Pancreas (tissue), 10 donors: ENCODE data around the gene ADAR. TPM values are rescaled to one million over a fixed set of nuclear protein-coding genes. Genes with fewer than 3 reads are reported as not detected.

Experiments used
- ATAC-seq, 4 donors: fragments of 200-7000 bp; cut with Tn5 transposase; one replicate each; pipeline versions ENCODE4 v1.8.0 to v1.9.1; 2020; ENCODE audit warnings: mild to moderate bottlenecking in 4 of 4, moderate library complexity in 4 of 4
- DNase-seq, 6 donors: peaks; one replicate each; pipeline ENCODE4 v3.0.0-alpha.2; 2020
- FAIRE-seq: peaks from 2 replicates; lab custom pipeline; 2012; peaks lifted over from hg19 to GRCh38; lab: Jason Lieb, UNC
- H3K27ac ChIP-seq, 4 donors: fragments of 200-600 bp; sonication (generic); 1 replicate in 3 of 4; 2 replicates in 1 of 4; pipeline versions ENCODE4 v1.5.0 to v1.8.0; 2020
- H3K27me3 ChIP-seq, 4 donors: fragments of 200-600 bp; one replicate each; pipeline ENCODE4 v1.8.0; 2021
- H3K36me3 ChIP-seq, 3 donors: fragments of 200-600 bp; sonication (generic) in 1 of 3; one replicate each; pipeline versions ENCODE4 v1.5.0 to v1.8.0; 2020 to 2021
- H3K4me1 ChIP-seq, 3 donors: fragments of 200-600 bp; one replicate each; pipeline ENCODE4 v1.8.0; 2021
- H3K4me3 ChIP-seq, 4 donors: fragments of 200-600 bp; sonication (generic) in 2 of 4; one replicate each; pipeline versions ENCODE4 v1.5.0 to v1.8.0; 2020 to 2021
- H3K9me3 ChIP-seq, 4 donors: fragments of 200-600 bp; one replicate each; pipeline ENCODE4 v1.8.0; 2021
- CTCF ChIP-seq, 4 donors: fragments of 200-600 bp; sonication (generic) in 3 of 4; IDR thresholded peaks; one replicate each; pipeline versions ENCODE4 v1.5.0 to v1.8.0; 2021; ENCODE audit warnings: antibody characterized with exemption in 4 of 4
- WGBS, 2 donors: extraction: QIAGEN DNeasy Blood & Tissue Kit; methylation state at CpG; one replicate each; pipeline ENCODE4 v1.1.7; 2013; 5-methylcytosine and 5-hydroxymethylcytosine counted together
- intact Hi-C, 3 donors: fragments of 100-400 bp; cut with DNase I; formaldehyde crosslinking; loops; one replicate each; pipeline versions ENCODE4 v1.11.1 to v1.14.2; 2022
- polyA plus RNA-seq, 2 donors: library from polyadenylated mRNA; stranded (reverse); fragments of 200-250 nt; gene quantifications; one replicate each; pipeline ENCODE4 v1.2.3, GENCODE V29; 2013
- total RNA-seq, 6 donors: library from RNA; stranded (reverse); fragmentation: NEBNext Ultra II Directional in 4 of 6; extraction: Animal tissue kit (Norgen Biotek cat#: 25700) in 4 of 6; gene quantifications; one replicate each; pipeline versions ENCODE4 v1.2.1 to v1.2.4, GENCODE V29; 2021 to 2023
- donor health status: healthy with polysubstance abuse.
- donor health status: DM: no; HTN: no; CAD: no; lungs with moderate emphysema.
- donor health status: DM: no; HTN: no; CAD: no.
- donor health status: control.
- donor health status: control.
- donor health status: Bipolar disorder and iron deficiency.
- donor health status: DM: yes; HTN: yes; CAD: no.
- donor health status: DM: no; HTN: no; CAD: no.
- donor health status: DM: no; HTN: no; CAD: no.
- donor health status: DM: yes; HTN: yes; CAD: no.

Gene ADAR
- total and polyA plus RNA-seq, 8 donors: 19.4 to 94.2 (median 47.3) TPM

GRCh38 chr1:154616659-154617345 is 8.8 kb upstream of the ADAR start:
- Histone ChIP-seq H3K36me3 (no peaks in the 10 kb centered on the region), H3K4me1 (peaks cover 0 to 5% (median 0%) of the 10 kb centered on the region in 3 donors), H3K4me3 (no peak overlapping the region), H3K27ac (no peak overlapping the region), H3K9me3 (no peaks in the 10 kb centered on the region), H3K27me3 (no peaks in the 10 kb centered on the region)
- 66 to 72% methylated on average over 5 of the region's 5 CpGs for WGBS, 2 donors
- TF ChIP-seq CTCF (IDR thresholded peaks at IDR 0.05): no peak
- DNase-seq: no peak
- no peak for ATAC-seq
- no peak for FAIRE-seq
- intact Hi-C loops: no loop called here

GRCh38 chr1:154615411-154615810 is 7.4 kb upstream of the ADAR start:
- Histone ChIP-seq H3K27me3 (no peaks in the 10 kb centered on the region), H3K36me3 (no peaks in the 10 kb centered on the region), H3K27ac (no peak overlapping the region), H3K4me3 (no peak overlapping the region), H3K9me3 (no peaks in the 10 kb centered on the region), H3K4me1 (no peaks in the 10 kb centered on the region)
- 91 to 96% methylated on average over 4 of the region's 4 CpGs for WGBS, 2 donors
- FAIRE-seq (no peak), DNase-seq (no peak), ATAC-seq (no peak)
- intact Hi-C loops: no loop called here
- no peak for TF ChIP-seq CTCF (IDR thresholded peaks at IDR 0.05)

- ATAC-seq: no peak
- no peaks in the 10 kb centered on the region for H3K36me3 ChIP-seq
- H3K9me3 ChIP-seq: no peaks in the 10 kb centered on the region
- TF ChIP-seq CTCF (IDR thresholded peaks at IDR 0.05): no peak
- intact Hi-C loops: no loop called here
- no peak overlapping the region for H3K27ac ChIP-seq
- no peak for DNase-seq
- H3K27me3 ChIP-seq: no peaks in the 10 kb centered on the region
- no peak overlapping the region for H3K4me3 ChIP-seq
- WGBS, 2 donors: 81 to 87% methylated on average over 6 of the region's 6 CpGs
- FAIRE-seq: no peak
- no peaks in the 10 kb centered on the region for H3K4me1 ChIP-seq
These were observed 6.9 kb upstream of the ADAR start for GRCh38 chr1:154614901-154615300.

- no peak for TF ChIP-seq CTCF (IDR thresholded peaks at IDR 0.05)
- H3K36me3 ChIP-seq: no peaks in the 10 kb centered on the region
- no peak for FAIRE-seq
- no peaks in the 10 kb centered on the region for H3K27me3 ChIP-seq
- no peaks in the 10 kb centered on the region for H3K4me1 ChIP-seq
- no peak overlapping the region for H3K27ac ChIP-seq
- DNase-seq: no peak
- H3K4me3 ChIP-seq: no peak overlapping the region
- ATAC-seq: no peak
- no peaks in the 10 kb centered on the region for H3K9me3 ChIP-seq
- intact Hi-C loops: no loop called here
- 96% methylated on average over 4 of the region's 4 CpGs for WGBS, 2 donors
These were observed 6.3 kb upstream of the ADAR start for GRCh38 chr1:154614247-154614646.

- H3K4me1 ChIP-seq: peaks cover 0 to 12% (median 0%) of the 10 kb centered on the region in 3 donors
- no peak for DNase-seq
- no peak for TF ChIP-seq CTCF (IDR thresholded peaks at IDR 0.05)
- no peak for FAIRE-seq
- no peak overlapping the region for H3K4me3 ChIP-seq
- no peak overlapping the region for H3K27ac ChIP-seq
- H3K27me3 ChIP-seq: no peaks in the 10 kb centered on the region
- ATAC-seq: no peak
- H3K36me3 ChIP-seq: no peaks in the 10 kb centered on the region
- WGBS, 2 donors: 73 to 79% methylated on average over 10 of the region's 10 CpGs
- intact Hi-C loops: no loop called here
- no peaks in the 10 kb centered on the region for H3K9me3 ChIP-seq
These were observed 3.3 kb upstream of the ADAR start for GRCh38 chr1:154611150-154611862.
